ENCODE results near the gene LTO1. TPM values are rescaled to one million over a fixed set of nuclear protein-coding genes. Genes with fewer than 3 reads are reported as not detected.

The LTO1 gene
- 10 to 100 TPM; 23.2 to 33.5 (median 25.3) TPM for total RNA-seq
- total RNA-seq (2013), result 27.8 TPM

DNA sequence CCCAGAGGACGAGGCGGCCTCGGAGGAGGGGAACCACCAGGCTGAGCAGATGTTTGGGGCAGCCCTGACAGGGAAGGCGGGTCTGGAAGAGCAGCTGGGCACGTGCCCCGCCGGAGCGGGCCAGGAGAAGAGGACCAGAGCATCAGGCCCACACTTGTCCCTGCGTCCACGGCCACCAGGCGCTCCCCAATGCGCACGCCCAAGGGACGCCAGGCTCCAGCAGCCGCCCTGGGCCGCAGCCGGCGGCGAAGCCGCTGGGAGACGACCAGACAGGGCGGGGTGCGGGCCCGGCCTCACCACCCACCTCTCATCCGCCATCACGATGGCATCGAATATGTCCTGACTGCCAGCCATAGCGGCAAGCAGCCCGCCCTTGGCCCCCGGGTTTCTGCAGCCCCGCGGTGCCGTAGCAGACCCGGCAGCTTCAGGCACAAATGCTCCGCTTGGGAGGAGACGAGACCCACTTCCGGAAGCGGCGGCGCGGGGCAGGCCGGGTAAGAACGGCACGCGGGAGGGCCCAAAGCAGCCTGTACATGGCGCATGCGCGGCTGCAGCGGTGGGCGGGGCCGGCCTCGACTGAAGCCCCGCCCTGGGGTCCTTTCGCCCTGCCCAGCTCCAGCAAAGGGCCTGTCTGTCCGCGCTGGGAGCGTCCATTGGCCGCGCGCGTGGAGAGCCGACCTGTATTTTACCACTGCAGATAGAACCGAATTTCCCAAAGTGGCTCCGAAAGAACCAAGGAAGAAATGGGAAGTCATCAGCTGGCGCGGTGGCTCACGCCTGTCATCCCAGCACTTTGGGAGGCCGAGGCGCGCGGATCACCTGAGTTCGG, at the start of gene LTO1:
Gene LTO1 (minus strand): TSS at position 468 of the 829 bp plus-strand sequence. CDS start 114 bp downstream, at position 354.
- WGBS (ENCODE audit: insufficient coverage), result 3% methylated on average over 72 of the region's 72 CpGs
- H3K4me1 ChIP-seq (ENCODE audit: control insufficient read depth, insufficient read depth, low read length), result peaks cover 21% of the 10 kb centered on the region
- H3K27ac ChIP-seq (ENCODE audit: low read length), result peak within 1 kb of the TSS; percentile 86
- peak within 1 kb of the TSS; percentile 97 for H3K4me3 Mint-ChIP-seq
- H3K9me3 Mint-ChIP-seq, result no peaks in the 10 kb centered on the region
- TF ChIP-seq, protein P1, sequence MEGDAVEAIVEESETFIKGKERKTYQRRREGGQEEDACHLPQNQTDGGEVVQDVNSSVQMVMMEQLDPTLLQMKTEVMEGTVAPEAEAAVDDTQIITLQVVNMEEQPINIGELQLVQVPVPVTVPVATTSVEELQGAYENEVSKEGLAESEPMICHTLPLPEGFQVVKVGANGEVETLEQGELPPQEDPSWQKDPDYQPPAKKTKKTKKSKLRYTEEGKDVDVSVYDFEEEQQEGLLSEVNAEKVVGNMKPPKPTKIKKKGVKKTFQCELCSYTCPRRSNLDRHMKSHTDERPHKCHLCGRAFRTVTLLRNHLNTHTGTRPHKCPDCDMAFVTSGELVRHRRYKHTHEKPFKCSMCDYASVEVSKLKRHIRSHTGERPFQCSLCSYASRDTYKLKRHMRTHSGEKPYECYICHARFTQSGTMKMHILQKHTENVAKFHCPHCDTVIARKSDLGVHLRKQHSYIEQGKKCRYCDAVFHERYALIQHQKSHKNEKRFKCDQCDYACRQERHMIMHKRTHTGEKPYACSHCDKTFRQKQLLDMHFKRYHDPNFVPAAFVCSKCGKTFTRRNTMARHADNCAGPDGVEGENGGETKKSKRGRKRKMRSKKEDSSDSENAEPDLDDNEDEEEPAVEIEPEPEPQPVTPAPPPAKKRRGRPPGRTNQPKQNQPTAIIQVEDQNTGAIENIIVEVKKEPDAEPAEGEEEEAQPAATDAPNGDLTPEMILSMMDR (IDR thresholded peaks at IDR 0.05), result no peak
- intact Hi-C loops (cut with micrococcal nuclease), result loop anchor here (1.0 to 2.0 kb wide), 2 partner anchors 32 to 378 kb away; no protein-coding TSS in a partner anchor
- peak; percentile 95 to 96 (median 95) for ATAC-seq
- peak within 1 kb of the TSS; percentile 88 to 96 for H3K27ac Mint-ChIP-seq
- H3K27me3 ChIP-seq (ENCODE audit: control insufficient read depth, insufficient read depth, low read length), result no peaks in the 10 kb centered on the region
- H3K36me3 Mint-ChIP-seq, result no peaks in the 10 kb centered on the region
- peak; percentile 96 for DNase-seq
- peak within 1 kb of the TSS; percentile 88 for H3K4me3 ChIP-seq (ENCODE audit: low read length)
- H3K27me3 Mint-ChIP-seq (ENCODE audit: low read depth in 2 of 2), result peaks cover 0 to 8% of the 10 kb centered on the region in 2 donors
- H3K9me3 ChIP-seq (ENCODE audit: control insufficient read depth, insufficient read depth, low read length), result no peaks in the 10 kb centered on the region
- peaks cover 31 to 43% of the 10 kb centered on the region in 2 donors for H3K4me1 Mint-ChIP-seq
- H3K36me3 ChIP-seq (ENCODE audit: control insufficient read depth, insufficient read depth, low read length), result no peaks in the 10 kb centered on the region

GRCh38 chr11:69721745-69722144, 46.6 kb upstream of the LTO1 start:
- Histone ChIP-seq H3K4me3 (ENCODE audit: low read length) (no peak overlapping the region), H3K9me3 (ENCODE audit: control insufficient read depth, insufficient read depth, low read length) (no peaks in the 10 kb centered on the region), H3K27me3 (ENCODE audit: control insufficient read depth, insufficient read depth, low read length) (peaks cover 14% of the 10 kb centered on the region), H3K27ac (ENCODE audit: low read length) (no peak overlapping the region), H3K4me1 (ENCODE audit: control insufficient read depth, insufficient read depth, low read length) (no peaks in the 10 kb centered on the region), H3K36me3 (ENCODE audit: control insufficient read depth, insufficient read depth, low read length) (no peaks in the 10 kb centered on the region)
- H3K9me3 Mint-ChIP-seq, result no peaks in the 10 kb centered on the region
- ATAC-seq (no peak), DNase-seq (no peak)
- intact Hi-C loops (cut with micrococcal nuclease), result no loop called here
- TF ChIP-seq, protein P1 (IDR thresholded peaks at IDR 0.05), result no peak
- H3K4me3 Mint-ChIP-seq, result no peak overlapping the region
- H3K4me1 Mint-ChIP-seq, result no peaks in the 10 kb centered on the region
- no peaks in the 10 kb centered on the region for H3K36me3 Mint-ChIP-seq
- WGBS (ENCODE audit: insufficient coverage), result 27% methylated on average over 9 of the region's 9 CpGs
- H3K27me3 Mint-ChIP-seq (ENCODE audit: low read depth in 2 of 2), result peaks cover 29 to 30% of the 10 kb centered on the region in 2 donors
- H3K27ac Mint-ChIP-seq, result no peak overlapping the region

- ATAC-seq, result no peak
- TF ChIP-seq, protein P1 (IDR thresholded peaks at IDR 0.05), result no peak
- H3K4me3 ChIP-seq (ENCODE audit: low read length), result no peak overlapping the region
- H3K27ac ChIP-seq (ENCODE audit: low read length), result no peak overlapping the region
- WGBS (ENCODE audit: insufficient coverage), result 23% methylated on average over 14 of the region's 14 CpGs
- H3K27me3 ChIP-seq (ENCODE audit: control insufficient read depth, insufficient read depth, low read length), result peaks cover 12% of the 10 kb centered on the region
- H3K9me3 ChIP-seq (ENCODE audit: control insufficient read depth, insufficient read depth, low read length), result no peaks in the 10 kb centered on the region
- H3K4me1 Mint-ChIP-seq, result no peaks in the 10 kb centered on the region
- H3K36me3 ChIP-seq (ENCODE audit: control insufficient read depth, insufficient read depth, low read length), result no peaks in the 10 kb centered on the region
- peaks cover 29 to 30% of the 10 kb centered on the region in 2 donors for H3K27me3 Mint-ChIP-seq (ENCODE audit: low read depth in 2 of 2)
- H3K4me3 Mint-ChIP-seq, result no peak overlapping the region
- H3K27ac Mint-ChIP-seq, result no peak overlapping the region
- intact Hi-C loops (cut with micrococcal nuclease), result no loop called here
- no peaks in the 10 kb centered on the region for H3K9me3 Mint-ChIP-seq
- no peaks in the 10 kb centered on the region for H3K36me3 Mint-ChIP-seq
- no peaks in the 10 kb centered on the region for H3K4me1 ChIP-seq (ENCODE audit: control insufficient read depth, insufficient read depth, low read length)
- DNase-seq, result no peak
Observed at GRCh38 chr11:69721106-69721505, 46.0 kb upstream of the LTO1 start.

All from natural killer cell (primary cell).